Stimulated activated CD8-positive, alpha-beta memory T cell treated with anti-CD3 and anti-CD28 coated beads, Interleukin-7, amount 100 ng/mL, for 24 hours (primary cell): ENCODE measurements around the gene ZNF609.
"Not testable (repeated sequence)": the region's sequence is repeated elsewhere in the genome, so short reads cannot be mapped to it uniquely, and the experiment has no call there.

Experiments
- DNase-seq: peaks from one replicate; pipeline ENCODE4 v3.0.0-alpha.2; 2020; ENCODE audit warnings: low read depth

ZNF609 gene

GRCh38 chr15:64623347-64623996 is 163.1 kb downstream of the ZNF609 start:
- no peak for DNase-seq

DNA sequence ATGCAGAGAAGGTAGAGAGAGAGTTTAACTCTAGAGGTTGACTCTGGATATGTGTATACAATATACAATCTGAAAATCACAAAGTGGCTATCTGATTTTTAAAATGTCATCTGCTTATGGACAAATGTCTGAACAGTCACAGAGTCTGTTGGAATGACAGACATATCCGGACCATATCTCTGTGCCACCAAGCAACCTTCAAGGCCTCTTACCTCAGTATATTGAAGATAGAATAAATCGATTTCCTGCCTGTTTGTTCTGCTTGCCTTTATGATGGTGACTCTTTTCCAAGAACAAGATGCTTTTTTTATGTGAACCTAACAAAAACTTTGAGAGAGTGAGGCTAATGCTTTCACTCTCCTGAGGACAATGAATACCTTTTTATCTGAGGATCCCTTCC is 163.9 kb downstream of the ZNF609 start:
- DNase-seq, result no peak

DNA sequence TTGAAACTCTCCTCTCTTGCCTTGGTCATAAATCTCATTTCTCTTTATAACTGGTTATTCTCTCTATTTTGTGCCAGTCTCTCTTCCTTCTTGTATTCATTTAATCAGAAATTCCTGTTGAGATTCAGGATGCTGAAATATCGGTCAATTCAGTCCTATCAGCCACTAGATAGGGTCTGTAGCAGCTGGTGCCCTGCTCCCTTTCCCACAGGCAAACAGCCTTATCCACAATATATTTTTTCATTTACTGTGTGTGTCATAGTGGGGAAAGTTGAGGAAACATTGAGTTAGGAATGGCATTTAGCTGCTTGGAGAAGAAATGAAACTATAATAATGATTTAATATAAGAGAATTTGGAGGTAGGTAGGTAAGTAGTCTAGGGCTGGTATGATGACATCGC is 168.7 kb downstream of the ZNF609 start:
- DNase-seq, result no peak

- DNase-seq, result no peak
Observed at GRCh38 chr15:64630396-64631107, 170.2 kb downstream of the ZNF609 start.

- not testable (repeated sequence) for DNase-seq
Observed at GRCh38 chr15:64632639-64633038, 172.3 kb downstream of the ZNF609 start.

DNA sequence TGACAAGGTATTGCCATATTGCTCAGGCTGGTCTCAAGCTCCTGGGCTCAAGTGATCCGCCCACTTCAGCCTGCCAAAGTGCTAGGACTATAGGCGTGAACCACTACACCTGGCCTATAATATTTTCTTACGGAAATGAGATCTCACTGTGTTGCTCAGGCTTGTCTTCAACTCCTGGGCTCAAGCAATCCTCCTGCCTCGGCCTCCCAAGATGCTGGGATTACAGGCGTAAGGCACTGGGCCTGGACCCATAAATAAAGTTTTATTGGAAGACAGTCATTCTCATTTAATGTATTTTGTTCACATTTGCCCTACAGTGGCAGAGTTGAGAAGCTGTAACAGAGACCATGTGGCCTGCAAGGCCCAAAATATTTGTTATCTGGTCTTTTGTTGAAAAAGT is 173.0 kb downstream of the ZNF609 start:
- DNase-seq, result no peak

DNA sequence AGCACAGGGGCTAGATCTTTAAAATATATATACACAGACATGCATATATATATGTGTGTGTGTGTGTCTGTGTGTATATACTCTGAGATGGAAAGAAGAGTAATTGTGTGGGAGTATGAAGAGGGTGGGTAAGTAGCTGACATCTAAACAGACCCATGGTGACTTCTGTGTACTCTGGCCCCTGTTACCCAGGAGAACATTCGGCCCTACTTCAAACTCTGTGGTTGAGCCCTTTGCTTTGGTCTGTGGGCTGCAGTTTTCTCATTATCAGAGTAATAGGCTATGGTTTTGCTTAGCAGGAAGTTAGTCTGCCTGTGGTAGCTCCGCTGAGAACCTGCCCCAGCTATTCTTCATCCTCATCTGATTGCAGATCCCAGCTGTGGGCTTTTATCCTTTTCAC is 173.6 kb downstream of the ZNF609 start:
- no peak for DNase-seq

DNA sequence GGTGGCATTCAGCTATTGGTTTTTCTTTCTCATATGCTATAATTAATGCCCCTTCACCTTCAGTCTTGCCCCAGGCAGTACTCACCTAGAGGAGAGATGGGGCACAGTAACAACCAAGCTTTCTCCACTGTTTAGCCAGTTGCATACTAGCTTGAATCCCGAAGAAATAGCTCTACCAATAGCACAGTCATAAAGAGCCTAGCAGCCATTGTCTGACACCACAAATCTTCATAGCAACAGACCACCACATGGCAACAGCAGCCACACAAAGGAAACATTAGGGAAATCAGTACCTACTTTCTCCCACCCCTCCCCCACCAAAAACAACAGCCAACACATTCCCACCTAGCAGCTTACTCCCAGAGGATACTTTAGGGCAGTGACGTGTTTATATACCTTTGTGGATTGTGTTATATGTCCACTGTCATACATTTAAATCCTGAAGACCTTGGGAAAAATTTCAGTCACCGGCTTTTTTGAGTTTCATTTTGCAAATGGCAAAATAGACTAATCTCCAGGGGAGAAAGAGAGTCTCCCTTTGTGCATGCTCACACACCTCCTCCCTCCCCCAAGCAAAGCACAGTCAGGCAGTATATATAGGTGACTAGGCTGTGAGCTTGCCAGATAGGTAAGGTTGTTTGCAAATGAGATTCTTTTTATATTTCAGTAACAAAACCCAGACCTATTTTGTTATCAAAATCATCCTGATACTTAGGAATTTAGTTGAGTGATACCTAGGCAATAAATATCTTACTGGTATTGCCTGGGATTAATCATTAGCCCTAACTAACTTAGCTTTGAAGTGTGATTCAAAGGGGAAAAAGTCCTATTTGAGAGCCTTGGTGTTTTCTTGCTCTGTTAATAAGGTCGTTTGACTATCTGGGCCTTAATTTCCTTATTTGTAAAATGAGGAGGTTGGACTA is 174.5 kb downstream of the ZNF609 start:
- DNase-seq, result no peak

- DNase-seq, result no peak
Observed at GRCh38 chr15:64635499-64636495, 175.4 kb downstream of the ZNF609 start.

DNA sequence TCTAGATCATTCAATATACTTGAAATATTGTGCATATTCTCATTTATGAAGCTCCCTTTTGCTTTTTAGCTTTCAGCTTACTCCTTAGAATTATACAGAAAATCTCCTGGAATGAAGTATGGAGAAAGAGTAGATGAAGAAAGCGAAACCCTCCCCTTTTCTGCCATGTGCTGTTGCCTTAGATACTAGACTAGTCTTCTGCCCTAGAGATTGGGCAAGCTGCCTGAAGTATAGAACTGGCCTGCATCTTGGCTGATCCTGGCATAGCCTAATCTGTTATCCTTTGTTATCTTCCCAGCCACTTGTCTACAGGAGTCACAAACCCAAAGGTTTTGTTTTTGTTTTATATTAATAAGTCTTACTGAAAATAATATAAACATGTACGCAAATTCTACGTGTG is 176.2 kb downstream of the ZNF609 start:
- DNase-seq, result no peak

GRCh38 chr15:64637412-64637811 is 177.0 kb downstream of the ZNF609 start:
- DNase-seq, result no peak

DNA sequence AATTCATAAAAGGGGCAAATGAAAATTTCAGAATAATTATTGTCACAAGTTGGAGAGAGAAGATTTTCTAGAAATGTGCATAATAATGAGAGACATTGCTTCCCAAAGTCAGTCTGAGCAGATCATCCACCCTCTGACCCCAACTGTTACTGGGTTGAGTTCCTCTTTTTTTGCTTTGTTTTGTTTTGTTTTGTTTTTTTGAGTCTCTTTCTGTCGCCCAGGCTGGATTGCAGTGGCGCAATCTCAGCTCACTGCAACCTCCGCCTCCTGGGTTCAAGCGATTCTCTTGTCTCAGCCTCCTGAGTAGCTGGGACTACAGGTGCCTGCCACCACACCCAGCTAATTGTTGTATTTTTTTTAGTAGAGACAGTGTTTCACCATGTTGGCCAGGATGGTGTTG is 179.4 kb downstream of the ZNF609 start:
- DNase-seq, result not testable (repeated sequence)

DNA sequence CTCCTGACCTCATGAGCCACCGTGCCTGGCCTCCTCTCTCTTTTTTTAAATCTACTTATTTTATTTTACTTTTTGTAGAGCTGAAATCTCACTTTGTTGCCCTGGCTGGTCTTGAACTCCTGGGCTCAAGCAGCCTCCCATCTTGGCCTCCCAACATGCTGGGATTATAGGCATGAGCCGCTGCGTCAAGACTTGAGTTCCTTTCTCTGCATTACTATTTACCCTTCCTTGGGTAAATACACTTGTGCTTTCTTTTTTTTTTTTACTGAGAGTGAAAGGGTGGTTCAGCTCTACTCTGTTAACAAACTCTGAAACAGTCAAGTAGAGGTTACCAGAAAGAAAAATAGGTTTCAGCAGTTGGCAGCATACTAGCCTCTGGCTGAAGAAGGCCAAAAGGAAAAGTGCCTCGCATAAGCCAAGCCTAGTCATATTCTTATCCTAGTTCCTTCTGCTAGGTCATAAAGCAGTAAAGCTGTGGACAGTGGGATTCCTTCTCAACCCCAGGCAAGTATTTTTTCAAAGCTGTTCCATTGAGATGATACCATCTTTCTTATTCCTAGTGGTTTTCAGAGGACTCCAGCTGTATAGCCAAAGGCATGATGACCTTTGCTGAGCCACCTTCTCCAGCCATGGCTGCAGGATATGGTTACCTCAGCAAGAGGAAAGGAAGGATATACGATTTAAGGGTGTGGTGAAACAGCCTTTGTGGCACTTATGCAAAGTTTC is 179.9 kb downstream of the ZNF609 start:
- DNase-seq, result no peak

DNA sequence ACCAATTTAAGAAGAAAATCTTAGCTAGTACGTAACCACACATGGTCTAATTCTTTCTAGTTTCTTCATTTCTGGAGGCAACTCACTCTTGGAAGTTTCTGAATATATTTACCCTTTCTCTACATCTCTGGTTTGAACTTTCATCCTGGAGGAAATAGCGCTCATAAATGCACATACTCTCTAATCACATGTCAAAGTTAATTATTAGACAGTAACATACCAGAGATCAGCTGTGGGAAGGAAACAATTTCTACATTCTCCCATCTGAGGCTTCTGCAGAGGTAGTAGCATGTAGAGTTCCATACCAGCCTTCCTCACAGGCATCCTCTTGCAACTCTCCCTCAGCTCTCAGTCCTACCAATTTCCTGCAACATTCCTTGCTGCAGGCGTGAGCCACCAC is 182.5 kb downstream of the ZNF609 start:
- DNase-seq, result no peak

GRCh38 chr15:64643685-64644084 is 183.3 kb downstream of the ZNF609 start:
- DNase-seq, result no peak

DNA sequence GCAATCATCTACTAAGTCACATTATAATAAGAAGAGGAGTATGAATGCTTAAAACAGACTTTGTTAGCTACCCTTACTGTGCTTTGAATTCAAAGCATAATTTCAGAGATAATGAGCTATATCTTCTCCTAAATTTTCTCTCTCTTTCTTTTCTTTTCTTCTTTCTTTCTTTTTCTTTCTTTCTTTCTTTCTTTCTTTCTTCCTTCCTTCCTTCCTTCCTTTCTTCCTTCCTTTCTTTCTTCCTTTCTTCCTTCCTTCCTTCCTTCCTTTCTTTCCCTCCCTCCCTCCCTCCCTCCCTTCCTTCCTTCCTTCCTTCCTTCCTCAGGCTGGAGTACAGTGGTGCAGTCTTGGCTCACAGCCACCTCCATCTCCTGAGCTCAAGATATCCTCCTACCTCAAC is 184.4 kb downstream of the ZNF609 start:
- not testable (repeated sequence) for DNase-seq

DNA sequence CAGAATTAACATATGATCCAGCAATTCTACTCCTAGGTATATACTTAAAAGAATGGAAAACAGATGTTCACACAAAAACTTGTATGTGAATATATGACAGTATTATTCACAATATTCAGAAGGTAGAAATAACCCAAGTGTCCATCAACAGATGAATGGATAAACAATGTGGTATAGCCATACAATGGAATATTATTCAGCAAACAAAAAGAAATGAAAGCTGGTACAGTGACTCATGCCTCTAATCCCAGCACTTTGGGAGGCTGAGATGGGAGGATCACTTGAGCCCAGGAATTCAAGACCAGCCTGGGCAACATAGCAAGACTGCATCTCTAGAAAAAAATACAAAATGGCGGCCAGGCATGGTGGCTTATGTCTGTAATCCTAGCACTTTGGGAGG is 185.6 kb downstream of the ZNF609 start:
- no peak for DNase-seq

GRCh38 chr15:64647367-64647766 is 187.0 kb downstream of the ZNF609 start:
- no peak for DNase-seq

DNA sequence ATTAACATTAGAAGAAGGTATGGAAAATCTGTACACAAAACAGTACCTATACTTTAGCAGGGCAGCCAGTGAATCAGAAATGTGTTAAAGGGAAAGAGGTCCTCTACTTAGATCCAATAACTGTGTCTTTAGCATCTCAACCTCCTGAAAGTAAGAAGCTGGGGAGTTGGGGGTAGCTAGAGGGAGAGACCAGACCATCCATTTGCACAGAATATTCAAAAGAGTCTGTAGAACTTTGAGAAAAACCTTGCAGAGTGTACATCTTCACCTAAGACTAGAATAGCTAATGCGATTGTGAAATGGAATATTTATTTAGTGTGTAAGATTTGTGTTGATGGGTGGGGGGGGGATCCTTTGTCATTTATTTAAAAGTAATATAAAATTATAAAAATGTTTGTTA is 190.2 kb downstream of the ZNF609 start:
- DNase-seq, result no peak

DNA sequence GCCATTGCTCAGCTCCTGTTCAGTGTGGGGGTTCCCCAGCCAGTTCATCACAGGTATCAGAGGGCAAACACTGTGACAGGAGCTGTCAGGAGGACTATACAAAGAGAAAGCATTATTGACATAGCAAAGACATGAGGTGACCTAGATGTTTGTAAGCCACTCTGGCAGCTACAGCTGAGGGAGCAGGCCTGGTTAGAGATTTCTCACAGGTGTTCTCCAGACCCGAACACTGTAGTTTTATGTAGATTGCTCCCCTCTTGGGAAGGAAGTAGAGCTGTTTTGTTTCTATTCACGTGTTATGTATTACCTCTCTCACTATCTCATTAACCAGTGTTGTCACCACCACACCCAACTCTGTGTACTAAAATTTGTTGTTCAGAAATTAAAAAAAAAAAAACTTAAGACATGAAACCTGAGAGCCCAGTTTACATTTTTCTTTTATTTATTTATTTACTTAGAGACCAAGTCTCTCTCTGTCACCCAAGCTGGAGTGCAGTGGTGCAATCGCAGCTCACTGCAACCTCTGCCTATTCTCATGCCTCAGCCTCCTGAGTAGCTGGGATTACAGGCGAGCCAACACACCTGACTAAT is 191.3 kb downstream of the ZNF609 start:
- peak; percentile 9 for DNase-seq

- DNase-seq, result no peak
Observed at GRCh38 chr15:64653757-64654156, 193.4 kb downstream of the ZNF609 start.
